CD4-positive, alpha-beta T cell (primary cell): ENCODE measurements around the gene PLCL1. TPM values are rescaled to one million over a fixed set of nuclear protein-coding genes. Genes with fewer than 3 reads are reported as not detected.

Experiments used
- ATAC-seq: fragments of 200-7000 bp; cut with Tn5 transposase; one replicate; pipeline ENCODE4 v1.10.0; 2022; ENCODE audit warnings: mild to moderate bottlenecking; ENCODE audit not compliant: poor library complexity
- CTCF ChIA-PET: fragments of 350-600 bp; sonication (Branson Sonifier 250); formaldehyde crosslinking; loops from one replicate; lab custom pipeline; 2021; ENCODE audit warnings: antibody characterized with exemption, inconsistent platforms; lab: Charles Lee
- POLR2A ChIA-PET: fragments of 350-600 bp; sonication (Branson Sonifier 250); formaldehyde crosslinking; loops from one replicate; lab custom pipeline; 2021; ENCODE audit warnings: antibody characterized with exemption, inconsistent platforms; lab: Charles Lee
- DNase-seq, 14 experiments: peaks; one replicate each; pipeline ENCODE4 v3.0.0-alpha.2; 2013 to 2020; ENCODE audit warnings: mixed read lengths in 2 of 14
- H3K27ac ChIP-seq, 2 donors: one replicate each; pipeline versions ENCODE4 v1.5.1 to v1.7.0; 2013; ENCODE audit warnings: low read length in 2 of 2, low read depth in 1 of 2, mild to moderate bottlenecking in 1 of 2
- H3K27me3 ChIP-seq, 2 experiments: 1 replicate in 1 of 2; 2 replicates in 1 of 2; pipeline versions ENCODE4 v1.6.1 to v1.7.0; 2013; ENCODE audit warnings: low read length in 2 of 2, control low read depth in 1 of 2, mild to moderate bottlenecking in 1 of 2, moderate library complexity in 1 of 2; ENCODE audit not compliant: insufficient read depth in 2 of 2, control insufficient read depth in 1 of 2
- H3K36me3 ChIP-seq: one replicate; pipeline ENCODE4 v1.6.1; 2013; ENCODE audit warnings: low read length, control low read depth; ENCODE audit not compliant: insufficient read depth
- H3K4me1 ChIP-seq: one replicate; pipeline ENCODE4 v1.6.1; 2013; ENCODE audit warnings: low read length, control low read depth; ENCODE audit not compliant: insufficient read depth
- H3K4me3 ChIP-seq: one replicate; pipeline ENCODE4 v1.5.1; 2013; ENCODE audit warnings: mild to moderate bottlenecking, low read length, moderate library complexity
- H3K9me3 ChIP-seq, 2 experiments: 1 replicate in 1 of 2; 2 replicates in 1 of 2; pipeline versions ENCODE4 v1.6.1 to v1.7.0; 2013; ENCODE audit warnings: low read length in 2 of 2, mild to moderate bottlenecking in 2 of 2, control low read depth in 1 of 2, moderate library complexity in 1 of 2; ENCODE audit not compliant: control insufficient read depth in 1 of 2, insufficient read depth in 1 of 2
- H3K27ac Mint-ChIP-seq: one replicate; pipeline ENCODE4 v1.8.0; 2020; ENCODE audit warnings: mixed read lengths
- H3K27me3 Mint-ChIP-seq: one replicate; pipeline ENCODE4 v1.8.0; 2021; ENCODE audit warnings: mixed read lengths
- H3K36me3 Mint-ChIP-seq: one replicate; pipeline ENCODE4 v1.8.0; 2021; ENCODE audit warnings: low read depth, mixed read lengths
- H3K4me1 Mint-ChIP-seq: one replicate; pipeline ENCODE4 v1.8.0; 2021; ENCODE audit warnings: low read depth, mixed read lengths
- H3K4me3 Mint-ChIP-seq: one replicate; pipeline ENCODE4 v1.8.0; 2020; ENCODE audit warnings: mild to moderate bottlenecking, mixed read lengths
- H3K9me3 Mint-ChIP-seq: one replicate; pipeline ENCODE4 v1.8.0; 2020; ENCODE audit warnings: mixed read lengths
- intact Hi-C, 2 experiments: fragments of 100-400 bp; cut with DNase I in 1 of 2; cut with micrococcal nuclease in 1 of 2; formaldehyde crosslinking; loops; one replicate each; pipeline versions ENCODE4 v1.15.1 to v1.9.0; 2023 to 2025; cut with DNase I, micrococcal nuclease
- total RNA-seq, 174 experiments: library from RNA in 2 of 174; stranded (reverse) in 2 of 174; gene quantifications; one replicate each; pipeline ENCODE4 v1.2.3 and lab custom pipeline; 2021 to 2026
- TF ChIP-seq, protein P1 (sequence below): fragments of 200-600 bp; IDR thresholded peaks from one replicate; pipeline ENCODE4 v1.8.0; 2022; ENCODE audit warnings: antibody characterized with exemption, mild to moderate bottlenecking

Gene PLCL1
- total RNA-seq, 2 experiments from 2014 or later: 27.0 to 28.3 TPM

DNA sequence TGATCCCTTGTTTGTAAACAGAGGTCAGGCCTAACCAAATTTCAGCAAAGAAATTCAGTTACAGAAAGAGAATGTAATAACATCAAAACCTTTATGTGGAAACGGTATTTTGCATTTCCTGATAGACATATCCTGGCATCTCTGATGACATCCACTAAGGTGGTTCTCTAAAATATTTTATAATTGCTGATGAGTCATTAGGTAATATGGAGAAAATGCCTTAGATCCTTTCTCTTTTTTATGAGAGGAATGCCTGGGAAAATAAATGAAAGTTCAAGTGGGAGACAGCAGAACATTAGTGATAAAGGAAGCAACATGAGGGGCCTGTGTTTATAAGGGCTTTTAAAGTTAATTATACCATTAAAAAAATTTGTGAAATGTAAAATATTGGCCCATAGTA is 72.6 kb downstream of the PLCL1 start:
- POLR2A ChIA-PET: interaction anchor here (0.6 to 1.2 kb wide), 2 partner anchors 9 to 15 kb away, joined by 3 read pairs; no protein-coding TSS in a partner anchor
- Histone ChIP-seq H3K27ac (no peak overlapping the region), H3K4me3 (no peak overlapping the region), H3K27me3 (no peaks in the 10 kb centered on the region), H3K36me3 (no peaks in the 10 kb centered on the region), H3K4me1 (peaks cover 8% of the 10 kb centered on the region), H3K9me3 (no peaks in the 10 kb centered on the region)
- CTCF ChIA-PET: interaction anchor here (0.6 kb wide), 1 partner anchor 39 kb away, joined by 3 read pairs; no protein-coding TSS in a partner anchor
- Mint-ChIP-seq H3K27ac (no peak overlapping the region), H3K9me3 (no peaks in the 10 kb centered on the region), H3K4me3 (no peak overlapping the region), H3K36me3 (no peaks in the 10 kb centered on the region), H3K27me3 (no peaks in the 10 kb centered on the region), H3K4me1 (peaks cover 74% of the 10 kb centered on the region)
- intact Hi-C loops: no loop called here
- TF ChIP-seq, protein P1, sequence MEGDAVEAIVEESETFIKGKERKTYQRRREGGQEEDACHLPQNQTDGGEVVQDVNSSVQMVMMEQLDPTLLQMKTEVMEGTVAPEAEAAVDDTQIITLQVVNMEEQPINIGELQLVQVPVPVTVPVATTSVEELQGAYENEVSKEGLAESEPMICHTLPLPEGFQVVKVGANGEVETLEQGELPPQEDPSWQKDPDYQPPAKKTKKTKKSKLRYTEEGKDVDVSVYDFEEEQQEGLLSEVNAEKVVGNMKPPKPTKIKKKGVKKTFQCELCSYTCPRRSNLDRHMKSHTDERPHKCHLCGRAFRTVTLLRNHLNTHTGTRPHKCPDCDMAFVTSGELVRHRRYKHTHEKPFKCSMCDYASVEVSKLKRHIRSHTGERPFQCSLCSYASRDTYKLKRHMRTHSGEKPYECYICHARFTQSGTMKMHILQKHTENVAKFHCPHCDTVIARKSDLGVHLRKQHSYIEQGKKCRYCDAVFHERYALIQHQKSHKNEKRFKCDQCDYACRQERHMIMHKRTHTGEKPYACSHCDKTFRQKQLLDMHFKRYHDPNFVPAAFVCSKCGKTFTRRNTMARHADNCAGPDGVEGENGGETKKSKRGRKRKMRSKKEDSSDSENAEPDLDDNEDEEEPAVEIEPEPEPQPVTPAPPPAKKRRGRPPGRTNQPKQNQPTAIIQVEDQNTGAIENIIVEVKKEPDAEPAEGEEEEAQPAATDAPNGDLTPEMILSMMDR: no peak
- no peak for ATAC-seq
- DNase-seq: no peak

DNA sequence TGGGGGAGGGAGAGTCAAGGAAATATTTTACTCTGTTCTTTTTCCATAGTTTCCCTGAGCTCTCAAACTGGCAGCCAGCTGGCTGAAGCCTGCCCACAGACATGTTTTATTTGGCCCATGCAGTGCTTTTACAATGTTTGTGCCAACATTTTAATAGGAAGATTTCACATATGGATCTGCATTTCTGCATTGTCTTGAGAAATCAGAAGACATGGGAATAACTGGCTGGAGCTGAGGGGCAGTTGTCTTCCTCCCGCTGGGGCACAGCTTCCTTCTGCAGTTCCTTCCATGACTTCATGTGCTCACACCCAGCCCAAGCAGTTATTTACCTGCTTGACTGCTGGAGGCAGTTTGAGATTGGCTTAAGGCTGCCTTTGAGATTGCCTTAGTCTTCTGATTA is 74.4 kb downstream of the PLCL1 start:
- Histone ChIP-seq H3K4me3 (no peak overlapping the region), H3K4me1 (no peaks in the 10 kb centered on the region), H3K36me3 (no peaks in the 10 kb centered on the region), H3K9me3 (no peaks in the 10 kb centered on the region), H3K27ac (no peak overlapping the region), H3K27me3 (no peaks in the 10 kb centered on the region)
- POLR2A ChIA-PET: interaction anchor here (1.2 to 1.8 kb wide), 2 partner anchors 13 to 21 kb away, joined by 3 to 7 read pairs; no protein-coding TSS in a partner anchor
- intact Hi-C loops: no loop called here
- no peak overlapping the region for H3K27ac Mint-ChIP-seq
- DNase-seq (no peak), ATAC-seq (no peak)
- TF ChIP-seq, protein P1: no peak
- no peaks in the 10 kb centered on the region for H3K27me3 Mint-ChIP-seq
- CTCF ChIA-PET: interaction anchor here (1.1 to 2.1 kb wide), 2 partner anchors 11 to 15 kb away, joined by 3 to 6 read pairs; no protein-coding TSS in a partner anchor
- no peaks in the 10 kb centered on the region for H3K36me3 Mint-ChIP-seq
- no peak overlapping the region for H3K4me3 Mint-ChIP-seq
- H3K4me1 Mint-ChIP-seq: peaks cover 71% of the 10 kb centered on the region
- H3K9me3 Mint-ChIP-seq: no peaks in the 10 kb centered on the region

DNA sequence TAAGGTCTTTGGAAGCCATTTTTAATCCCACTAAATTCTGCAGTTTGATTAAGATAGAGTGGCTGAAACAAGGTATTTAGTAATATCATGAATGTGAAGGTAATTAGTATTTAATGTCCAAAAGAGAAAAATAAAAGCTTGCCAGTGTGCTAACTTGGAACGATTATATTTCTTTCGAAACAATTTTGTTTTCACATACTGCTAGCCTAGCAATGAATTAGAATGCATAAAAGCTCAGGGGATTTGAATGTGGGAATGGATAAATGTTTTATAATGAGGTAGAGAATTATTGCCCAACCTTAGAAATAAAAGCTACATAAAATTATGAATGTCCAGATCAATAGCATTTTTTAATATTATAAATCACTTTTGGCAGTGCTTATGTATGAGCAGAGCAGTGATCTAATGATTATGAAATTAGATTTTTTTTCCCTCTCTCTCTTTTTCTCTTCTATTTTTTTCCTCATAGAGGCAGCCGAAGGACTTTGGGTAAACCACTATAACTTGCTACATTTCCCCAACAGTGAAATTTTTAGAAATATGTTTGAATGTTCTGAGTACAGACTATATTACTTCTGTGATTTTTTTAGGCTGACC is 75.5 kb downstream of the PLCL1 start:
- Histone ChIP-seq H3K4me1 (no peaks in the 10 kb centered on the region), H3K27ac (no peak overlapping the region), H3K9me3 (no peaks in the 10 kb centered on the region), H3K36me3 (no peaks in the 10 kb centered on the region), H3K27me3 (no peaks in the 10 kb centered on the region), H3K4me3 (no peak overlapping the region)
- ATAC-seq: no peak
- H3K36me3 Mint-ChIP-seq: peaks cover 5% of the 10 kb centered on the region
- ChIA-PET POLR2A (interaction anchor here (1.8 to 2.2 kb wide), 2 partner anchors 10 to 12 kb away, joined by 6 to 7 read pairs; no protein-coding TSS in a partner anchor), CTCF (interaction anchor here (1.1 to 2.1 kb wide), 3 partner anchors 10 to 14 kb away, joined by 3 to 6 read pairs (median 3); no protein-coding TSS in a partner anchor)
- no peaks in the 10 kb centered on the region for H3K9me3 Mint-ChIP-seq
- H3K27ac Mint-ChIP-seq: no peak overlapping the region
- intact Hi-C loops: no loop called here
- TF ChIP-seq, protein P1: no peak
- no peak overlapping the region for H3K4me3 Mint-ChIP-seq
- peaks cover 77% of the 10 kb centered on the region for H3K4me1 Mint-ChIP-seq
- no peaks in the 10 kb centered on the region for H3K27me3 Mint-ChIP-seq
- DNase-seq: no peak
